ENCODE results near the gene TMEM231. TPM values are rescaled to one million over a fixed set of nuclear protein-coding genes. Genes with fewer than 3 reads are reported as not detected.

Gene TMEM231
- total RNA-seq, 2 donors from 2014 or later = 2.6 to 7.6 TPM

DNA sequence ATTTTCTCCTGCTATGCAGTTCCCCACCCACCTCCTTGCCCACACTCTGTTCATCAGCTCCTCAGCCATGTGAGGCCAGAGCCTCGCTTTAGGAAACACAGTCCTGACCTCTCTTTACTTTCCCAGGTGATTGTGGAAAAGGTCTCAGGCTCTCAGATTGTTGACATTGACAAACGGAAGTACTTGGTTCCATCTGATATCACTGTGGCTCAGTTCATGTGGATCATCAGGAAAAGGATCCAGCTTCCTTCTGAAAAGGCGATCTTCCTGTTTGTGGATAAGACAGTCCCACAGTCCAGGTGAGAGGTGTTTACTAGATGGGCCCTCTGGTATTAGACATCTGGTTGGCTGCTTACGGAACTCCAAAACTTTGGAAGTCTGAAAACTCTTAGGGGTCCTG lies 11.9 kb upstream of the TMEM231 start:
- intact Hi-C loops (cut with DNase I) = no loop called here
- Histone ChIP-seq H3K27me3 (no peaks in the 10 kb centered on the region), H3K27ac (no peak overlapping the region), H3K9me3 (no peaks in the 10 kb centered on the region), H3K4me1 (peaks cover 34% of the 10 kb centered on the region), H3K36me3 (replicated peaks in 1 of 2; ENCODE audit: insufficient read depth in 1 of 2, low read depth in 2 of 2) (no peaks in the 10 kb centered on the region), H3K4me3 (no peak overlapping the region)
- DNase-seq (no peak), ATAC-seq (no peak)
- 67 to 68% methylated on average over 4 of the region's 4 CpGs for WGBS, 2 donors
- no peak for TF ChIP-seq POLR2A (IDR thresholded peaks at IDR 0.05)
- TF ChIP-seq, protein P1, sequence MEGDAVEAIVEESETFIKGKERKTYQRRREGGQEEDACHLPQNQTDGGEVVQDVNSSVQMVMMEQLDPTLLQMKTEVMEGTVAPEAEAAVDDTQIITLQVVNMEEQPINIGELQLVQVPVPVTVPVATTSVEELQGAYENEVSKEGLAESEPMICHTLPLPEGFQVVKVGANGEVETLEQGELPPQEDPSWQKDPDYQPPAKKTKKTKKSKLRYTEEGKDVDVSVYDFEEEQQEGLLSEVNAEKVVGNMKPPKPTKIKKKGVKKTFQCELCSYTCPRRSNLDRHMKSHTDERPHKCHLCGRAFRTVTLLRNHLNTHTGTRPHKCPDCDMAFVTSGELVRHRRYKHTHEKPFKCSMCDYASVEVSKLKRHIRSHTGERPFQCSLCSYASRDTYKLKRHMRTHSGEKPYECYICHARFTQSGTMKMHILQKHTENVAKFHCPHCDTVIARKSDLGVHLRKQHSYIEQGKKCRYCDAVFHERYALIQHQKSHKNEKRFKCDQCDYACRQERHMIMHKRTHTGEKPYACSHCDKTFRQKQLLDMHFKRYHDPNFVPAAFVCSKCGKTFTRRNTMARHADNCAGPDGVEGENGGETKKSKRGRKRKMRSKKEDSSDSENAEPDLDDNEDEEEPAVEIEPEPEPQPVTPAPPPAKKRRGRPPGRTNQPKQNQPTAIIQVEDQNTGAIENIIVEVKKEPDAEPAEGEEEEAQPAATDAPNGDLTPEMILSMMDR (IDR thresholded peaks at IDR 0.05) = no peak

DNA sequence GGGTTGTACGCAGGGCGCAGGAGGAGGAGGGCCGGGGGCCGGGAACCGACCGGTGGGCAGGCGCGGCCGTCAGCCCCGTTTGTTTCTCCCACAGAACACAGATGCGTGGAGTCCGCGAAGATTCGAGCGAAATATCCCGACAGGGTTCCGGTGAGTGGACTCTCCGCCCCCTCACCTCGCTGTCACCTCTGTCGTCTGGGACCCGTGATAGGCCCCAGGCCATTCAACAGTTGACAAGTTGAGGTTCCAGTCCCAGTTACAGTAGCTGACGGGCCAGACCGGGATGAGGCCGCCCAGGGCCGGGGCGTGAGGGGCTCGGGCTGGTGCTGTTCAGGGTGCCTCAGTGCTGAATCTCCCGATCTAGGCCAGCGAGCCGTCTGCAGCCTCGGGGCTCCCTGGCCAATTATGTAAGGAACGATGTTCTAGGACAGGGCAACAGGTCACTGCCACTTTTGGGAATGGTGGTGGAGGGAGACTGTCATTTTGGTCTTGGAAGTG lies 10.8 kb upstream of the TMEM231 start:
- peak overlapping the region in 3 of 4 donors; percentile 65 to 83 (median 73) for H3K27ac ChIP-seq
- H3K27me3 ChIP-seq = no peaks in the 10 kb centered on the region
- peaks cover 34% of the 10 kb centered on the region for H3K4me1 ChIP-seq
- no peak for ATAC-seq
- H3K4me3 ChIP-seq = peak overlapping the region; percentile 40 to 96
- no peaks in the 10 kb centered on the region for H3K36me3 ChIP-seq (replicated peaks in 1 of 2; ENCODE audit: insufficient read depth in 1 of 2, low read depth in 2 of 2)
- WGBS, 2 donors = 2 to 3% methylated on average over 20 to 30 of the region's 32 CpGs
- intact Hi-C loops (cut with DNase I) = no loop called here
- no peaks in the 10 kb centered on the region for H3K9me3 ChIP-seq
- no peak for TF ChIP-seq POLR2A (IDR thresholded peaks at IDR 0.05)
- TF ChIP-seq, protein P1 (IDR thresholded peaks at IDR 0.05) = no peak
- peak in 3 of 4 donors; percentile 16 to 27 (median 18) for DNase-seq

DNA sequence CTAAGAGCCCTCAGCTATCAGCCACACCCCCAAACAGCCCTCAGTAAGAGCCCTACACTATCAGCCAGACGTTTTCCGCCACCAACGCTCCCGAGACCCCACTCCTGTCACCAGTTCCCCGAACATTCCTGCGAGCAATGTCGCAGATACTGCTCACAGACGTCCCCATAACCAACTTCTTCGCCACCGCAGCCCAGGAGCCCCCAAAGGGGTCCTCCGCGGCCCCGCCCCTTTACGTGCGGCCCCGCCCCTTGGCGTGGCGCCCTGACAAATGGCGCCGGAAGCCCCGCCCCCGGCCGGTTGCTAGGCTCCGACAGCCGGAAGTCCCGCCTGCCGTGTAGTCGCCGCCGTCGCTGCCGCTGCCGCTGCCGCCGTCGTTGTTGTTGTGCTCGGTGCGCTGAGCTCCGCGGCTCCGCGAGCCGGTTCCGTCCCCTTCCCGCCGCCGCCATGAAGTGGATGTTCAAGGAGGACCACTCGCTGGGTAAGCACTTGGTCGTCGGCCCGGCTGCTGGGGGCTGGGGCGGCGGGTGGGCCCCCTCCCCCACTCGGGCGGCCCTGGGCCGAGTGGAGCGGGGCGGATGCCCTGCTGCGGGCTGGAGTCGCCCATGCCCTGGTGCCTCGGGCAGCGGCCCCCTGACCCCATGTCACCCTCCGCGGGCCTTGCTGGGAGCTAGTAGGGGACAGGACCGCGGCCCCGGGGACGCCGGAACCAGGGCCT lies 10.1 kb upstream of the TMEM231 start, which contains the start of gene GABARAPL2:
TSS of gene GABARAPL2 (plus strand) at position 340 of the 718 bp plus-strand sequence. CDS start at position 448, 108 bp downstream.
- WGBS, 2 donors = 0 to 1% methylated on average over 7 to 62 of the region's 69 CpGs
- peak within 1 kb of the TSS; percentile 40 to 96 for H3K4me3 ChIP-seq
- H3K4me1 ChIP-seq = peaks cover 34% of the 10 kb centered on the region
- H3K27ac ChIP-seq = peak within 1 kb of the TSS; percentile 42 to 83 (median 69)
- DNase-seq (peak; percentile 79 to 87 (median 85)), ATAC-seq (peak; percentile 90)
- intact Hi-C loops (cut with DNase I) = no loop called here
- H3K36me3 ChIP-seq (replicated peaks in 1 of 2; ENCODE audit: insufficient read depth in 1 of 2, low read depth in 2 of 2) = no peaks in the 10 kb centered on the region
- no peaks in the 10 kb centered on the region for H3K27me3 ChIP-seq
- TF ChIP-seq POLR2A (IDR thresholded peaks at IDR 0.05) = peak; percentile 28 to 82 (median 64)
- TF ChIP-seq, protein P1 (IDR thresholded peaks at IDR 0.05) = no peak
- no peaks in the 10 kb centered on the region for H3K9me3 ChIP-seq

DNA sequence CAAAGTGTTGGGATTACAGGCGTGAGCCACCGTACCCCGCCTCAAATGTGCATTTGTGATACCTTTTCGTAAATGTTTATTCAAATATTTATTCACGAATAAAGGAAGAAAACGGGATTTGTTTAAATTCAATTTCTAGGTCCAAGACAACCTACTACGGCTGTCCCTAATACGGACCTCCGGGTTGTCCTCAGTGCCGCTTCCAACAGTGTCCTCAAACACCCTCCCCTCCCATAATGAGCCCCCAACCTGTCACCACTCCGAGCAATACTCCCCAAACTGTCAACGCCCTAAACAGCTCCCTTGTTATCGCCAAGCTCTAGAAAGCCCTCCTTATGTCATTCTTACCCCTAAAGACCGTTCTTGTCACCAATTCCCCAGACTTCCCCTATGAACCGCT lies 9.6 kb upstream of the TMEM231 start:
- WGBS, 2 donors = 6% methylated on average over 15 of the region's 15 CpGs
- intact Hi-C loops (cut with DNase I) = no loop called here
- peak in 1 of 4 donors; percentile 16 for DNase-seq
- Histone ChIP-seq H3K4me3 (peak overlapping the region; percentile 40 to 96), H3K27ac (peak overlapping the region; percentile 42 to 83 (median 69)), H3K36me3 (replicated peaks in 1 of 2; ENCODE audit: insufficient read depth in 1 of 2, low read depth in 2 of 2) (no peaks in the 10 kb centered on the region), H3K9me3 (no peaks in the 10 kb centered on the region), H3K27me3 (no peaks in the 10 kb centered on the region), H3K4me1 (peaks cover 34% of the 10 kb centered on the region)
- TF ChIP-seq, protein P1 (IDR thresholded peaks at IDR 0.05) = no peak
- TF ChIP-seq POLR2A (IDR thresholded peaks at IDR 0.05) = no peak
- peak; percentile 10 for ATAC-seq
